GM23338 (cell line): ENCODE results near the gene IL24. TPM values are rescaled to one million over a fixed set of nuclear protein-coding genes. Genes with fewer than 3 reads are reported as not detected.

Experiments
- ATAC-seq: fragments of 200-7000 bp; cut with Tn5 transposase; 3 replicates; pipeline ENCODE4 v1.9.1; 2020
- DNase-seq: peaks from one replicate; pipeline ENCODE4 v3.0.0-alpha.2; 2015; ENCODE audit warnings: low spot score
- H2AFZ ChIP-seq: fragments of 200-600 bp; sonication (generic); 2 replicates; pipeline ENCODE4 v1.8.0; 2016; ENCODE audit warnings: antibody characterized with exemption, mild to moderate bottlenecking, moderate library complexity
- H3F3A ChIP-seq: fragments of 200-600 bp; sonication (generic); replicated peaks from 2 replicates; pipeline ENCODE4 v1.8.0; 2017; ENCODE audit warnings: antibody characterized with exemption, mixed run types, low read depth
- H3K27ac ChIP-seq: fragments of 200-600 bp; sonication (generic); 2 replicates; pipeline ENCODE4 v1.6.1; 2016; ENCODE audit warnings: low read depth
- H3K27me3 ChIP-seq: fragments of 200-600 bp; sonication (generic); 2 replicates; pipeline ENCODE4 v1.8.0; 2016; ENCODE audit warnings: mild to moderate bottlenecking, mixed run types, moderate library complexity; ENCODE audit not compliant: insufficient read depth
- H3K36me3 ChIP-seq: fragments of 200-600 bp; sonication (generic); 2 replicates; pipeline ENCODE4 v1.8.0; 2016; ENCODE audit warnings: mild to moderate bottlenecking; ENCODE audit not compliant: insufficient read depth
- H3K4me1 ChIP-seq: fragments of 200-600 bp; sonication (generic); 2 replicates; pipeline ENCODE4 v1.8.0; 2016; ENCODE audit warnings: mild to moderate bottlenecking, moderate library complexity; ENCODE audit not compliant: insufficient read depth
- H3K4me2 ChIP-seq: fragments of 200-600 bp; sonication (generic); 2 replicates; pipeline ENCODE4 v1.7.1; 2017; ENCODE audit warnings: mixed run types
- H3K4me3 ChIP-seq: fragments of 200-600 bp; sonication (generic); 2 replicates; pipeline ENCODE4 v1.6.1; 2016; ENCODE audit warnings: mixed run types
- H3K79me2 ChIP-seq: fragments of 200-600 bp; sonication (generic); replicated peaks from 2 replicates; pipeline ENCODE4 v1.8.0; 2017; ENCODE audit warnings: mild to moderate bottlenecking; ENCODE audit not compliant: insufficient read depth
- H3K9me2 ChIP-seq: fragments of 200-600 bp; sonication (generic); 2 replicates; pipeline ENCODE4 v1.8.0; 2017; ENCODE audit not compliant: insufficient read depth
- H4K20me1 ChIP-seq: fragments of 200-600 bp; sonication (generic); replicated peaks from 2 replicates; pipeline ENCODE4 v1.8.0; 2017; ENCODE audit warnings: mild to moderate bottlenecking; ENCODE audit not compliant: insufficient read depth
- H3K27ac Mint-ChIP-seq: 2 replicates; pipeline ENCODE4 v1.8.0; 2020; ENCODE audit warnings: inconsistent platforms, mild to moderate bottlenecking, moderate library complexity, mixed read lengths
- H3K27me3 Mint-ChIP-seq: 3 replicates; pipeline ENCODE4 v1.8.0; 2022; ENCODE audit warnings: low read depth, mild to moderate bottlenecking, moderate library complexity, mixed read lengths, inconsistent platforms; ENCODE audit not compliant: insufficient read depth, poor library complexity
- H3K36me3 Mint-ChIP-seq: 3 replicates; pipeline ENCODE4 v1.8.0; 2021; ENCODE audit warnings: low read depth, mild to moderate bottlenecking, inconsistent platforms, moderate library complexity, mixed read lengths
- H3K4me1 Mint-ChIP-seq: 3 replicates; pipeline ENCODE4 v1.8.0; 2020; ENCODE audit warnings: mild to moderate bottlenecking, inconsistent platforms, mixed read lengths
- H3K4me3 Mint-ChIP-seq: 3 replicates; pipeline ENCODE4 v1.8.0; 2021; ENCODE audit warnings: moderate library complexity, mild to moderate bottlenecking, inconsistent platforms, mixed read lengths
- H3K9me3 Mint-ChIP-seq: 3 replicates; pipeline ENCODE4 v1.8.0; 2020; ENCODE audit warnings: moderate library complexity, mild to moderate bottlenecking, inconsistent platforms, mixed read lengths
- CREB1 ChIP-seq: fragments of 250-450 bp; sonication (Bioruptor Pico); IDR thresholded peaks from 2 replicates; pipeline ENCODE4 v1.5.0; 2020; ENCODE audit warnings: low read depth, mild to moderate bottlenecking, moderate library complexity
- ETS1 ChIP-seq: IDR thresholded peaks from 2 replicates; pipeline ENCODE4 v1.6.1; 2016; ENCODE audit warnings: antibody characterized with exemption
- EZH2 ChIP-seq: fragments of 200-600 bp; sonication (generic); IDR thresholded peaks from one replicate; pipeline ENCODE4 v1.8.0; 2017; ENCODE audit warnings: antibody characterized with exemption, mild to moderate bottlenecking, low read depth; ENCODE audit not compliant: unreplicated experiment
- EZH2phosphoT487 ChIP-seq: fragments of 200-600 bp; sonication (generic); IDR thresholded peaks from one replicate; pipeline ENCODE4 v1.8.1; 2018; ENCODE audit warnings: antibody characterized with exemption; ENCODE audit not compliant: unreplicated experiment
- JUNB ChIP-seq: IDR thresholded peaks from one replicate; pipeline ENCODE4 v1.6.1; 2016; ENCODE audit warnings: antibody characterized with exemption; ENCODE audit not compliant: unreplicated experiment
- NANOG ChIP-seq: IDR thresholded peaks from 2 replicates; pipeline ENCODE4 v1.6.1; 2016; ENCODE audit warnings: antibody characterized with exemption, borderline replicate concordance
- POLR2AphosphoS5 ChIP-seq: IDR thresholded peaks from 2 replicates; pipeline ENCODE4 v1.6.1; 2016; ENCODE audit warnings: antibody characterized with exemption, low read depth
- REST ChIP-seq: IDR thresholded peaks from one replicate; pipeline ENCODE4 v1.6.1; 2018; ENCODE audit warnings: antibody characterized with exemption; ENCODE audit not compliant: unreplicated experiment
- STAT1 ChIP-seq: IDR thresholded peaks from one replicate; pipeline ENCODE4 v1.6.1; 2016; ENCODE audit warnings: antibody characterized with exemption; ENCODE audit not compliant: unreplicated experiment
- ZNF114 ChIP-seq: fragments of 250-450 bp; sonication (Bioruptor Pico); IDR thresholded peaks from 2 replicates; pipeline ENCODE4 v1.5.0; 2020; ENCODE audit warnings: mild to moderate bottlenecking, moderate library complexity
- ZNF331 ChIP-seq: fragments of 250-450 bp; sonication (Bioruptor Pico); IDR thresholded peaks from 2 replicates; pipeline ENCODE4 v1.5.0; 2020; ENCODE audit warnings: low read depth, mild to moderate bottlenecking, moderate library complexity
- polyA plus RNA-seq: library from polyadenylated mRNA; unstranded; fragments of >200 nt; fragmentation: Nextera tagmentation; extraction: Ambion mirVana; gene quantifications from 2 replicates; pipeline ENCODE4 v1.2.1, GENCODE V29; 2016
- total RNA-seq: library from RNA; depleted of rRNA; stranded (reverse); fragments of >200 nt; shearing (Covaris generic); gene quantifications from 2 replicates; pipeline ENCODE4 v1.2.3, GENCODE V29; 2014
- TF ChIP-seq, protein P1 (sequence below), 2 experiments: fragments of 200-600 bp in 1 of 2; sonication (generic) in 1 of 2; conservative IDR thresholded peaks; 2 replicates each; pipeline versions ENCODE4 v1.5.1 to v1.6.1; 2016 to 2017; ENCODE audit warnings: antibody characterized with exemption in 2 of 2, low read depth in 2 of 2, mild to moderate bottlenecking in 2 of 2, moderate library complexity in 1 of 2
- TF ChIP-seq, protein P2 (sequence below): fragments of 250-450 bp; sonication (Bioruptor Pico); IDR thresholded peaks from 2 replicates; pipeline ENCODE4 v1.5.0; 2020; ENCODE audit warnings: mild to moderate bottlenecking, moderate library complexity

Gene IL24
- total and polyA plus RNA-seq, 2 experiments from 2014 or later = not detected

- no peaks in the 10 kb centered on the region for H4K20me1 ChIP-seq
- H3K36me3 Mint-ChIP-seq = no peaks in the 10 kb centered on the region
- ATAC-seq = no peak
- H3K27ac ChIP-seq = no peak overlapping the region
- H3K4me2 ChIP-seq = no peak overlapping the region
- no peak overlapping the region for H3K4me3 Mint-ChIP-seq
- H3K79me2 ChIP-seq = no peaks in the 10 kb centered on the region
- no peak overlapping the region for H3K27ac Mint-ChIP-seq
- no peaks in the 10 kb centered on the region for H3K4me1 ChIP-seq
- H2AFZ ChIP-seq = no peak overlapping the region
- no peaks in the 10 kb centered on the region for H3K36me3 ChIP-seq
- H3K27me3 ChIP-seq = no peaks in the 10 kb centered on the region
- no peak for DNase-seq
- no peak overlapping the region for H3K4me3 ChIP-seq
- H3K9me3 Mint-ChIP-seq = no peaks in the 10 kb centered on the region
- H3F3A ChIP-seq = no peaks in the 10 kb centered on the region
- no peaks in the 10 kb centered on the region for H3K4me1 Mint-ChIP-seq
- TF ChIP-seq CREB1 (CRISPR knock-in tag) (no peak), NANOG (no peak), JUNB (no peak), ETS1 (no peak), ZNF331 (CRISPR knock-in tag) (no peak), EZH2phosphoT487 (no peak), EZH2 (no peak), REST (no peak), STAT1 (no peak), POLR2AphosphoS5 (no peak), ZNF114 (no peak)
- TF ChIP-seq, protein P1, sequence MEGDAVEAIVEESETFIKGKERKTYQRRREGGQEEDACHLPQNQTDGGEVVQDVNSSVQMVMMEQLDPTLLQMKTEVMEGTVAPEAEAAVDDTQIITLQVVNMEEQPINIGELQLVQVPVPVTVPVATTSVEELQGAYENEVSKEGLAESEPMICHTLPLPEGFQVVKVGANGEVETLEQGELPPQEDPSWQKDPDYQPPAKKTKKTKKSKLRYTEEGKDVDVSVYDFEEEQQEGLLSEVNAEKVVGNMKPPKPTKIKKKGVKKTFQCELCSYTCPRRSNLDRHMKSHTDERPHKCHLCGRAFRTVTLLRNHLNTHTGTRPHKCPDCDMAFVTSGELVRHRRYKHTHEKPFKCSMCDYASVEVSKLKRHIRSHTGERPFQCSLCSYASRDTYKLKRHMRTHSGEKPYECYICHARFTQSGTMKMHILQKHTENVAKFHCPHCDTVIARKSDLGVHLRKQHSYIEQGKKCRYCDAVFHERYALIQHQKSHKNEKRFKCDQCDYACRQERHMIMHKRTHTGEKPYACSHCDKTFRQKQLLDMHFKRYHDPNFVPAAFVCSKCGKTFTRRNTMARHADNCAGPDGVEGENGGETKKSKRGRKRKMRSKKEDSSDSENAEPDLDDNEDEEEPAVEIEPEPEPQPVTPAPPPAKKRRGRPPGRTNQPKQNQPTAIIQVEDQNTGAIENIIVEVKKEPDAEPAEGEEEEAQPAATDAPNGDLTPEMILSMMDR (conservative IDR thresholded peaks at IDR 0.05; ENCODE audit: low read depth in 2 of 2) = no peak
- TF ChIP-seq, protein P2, sequence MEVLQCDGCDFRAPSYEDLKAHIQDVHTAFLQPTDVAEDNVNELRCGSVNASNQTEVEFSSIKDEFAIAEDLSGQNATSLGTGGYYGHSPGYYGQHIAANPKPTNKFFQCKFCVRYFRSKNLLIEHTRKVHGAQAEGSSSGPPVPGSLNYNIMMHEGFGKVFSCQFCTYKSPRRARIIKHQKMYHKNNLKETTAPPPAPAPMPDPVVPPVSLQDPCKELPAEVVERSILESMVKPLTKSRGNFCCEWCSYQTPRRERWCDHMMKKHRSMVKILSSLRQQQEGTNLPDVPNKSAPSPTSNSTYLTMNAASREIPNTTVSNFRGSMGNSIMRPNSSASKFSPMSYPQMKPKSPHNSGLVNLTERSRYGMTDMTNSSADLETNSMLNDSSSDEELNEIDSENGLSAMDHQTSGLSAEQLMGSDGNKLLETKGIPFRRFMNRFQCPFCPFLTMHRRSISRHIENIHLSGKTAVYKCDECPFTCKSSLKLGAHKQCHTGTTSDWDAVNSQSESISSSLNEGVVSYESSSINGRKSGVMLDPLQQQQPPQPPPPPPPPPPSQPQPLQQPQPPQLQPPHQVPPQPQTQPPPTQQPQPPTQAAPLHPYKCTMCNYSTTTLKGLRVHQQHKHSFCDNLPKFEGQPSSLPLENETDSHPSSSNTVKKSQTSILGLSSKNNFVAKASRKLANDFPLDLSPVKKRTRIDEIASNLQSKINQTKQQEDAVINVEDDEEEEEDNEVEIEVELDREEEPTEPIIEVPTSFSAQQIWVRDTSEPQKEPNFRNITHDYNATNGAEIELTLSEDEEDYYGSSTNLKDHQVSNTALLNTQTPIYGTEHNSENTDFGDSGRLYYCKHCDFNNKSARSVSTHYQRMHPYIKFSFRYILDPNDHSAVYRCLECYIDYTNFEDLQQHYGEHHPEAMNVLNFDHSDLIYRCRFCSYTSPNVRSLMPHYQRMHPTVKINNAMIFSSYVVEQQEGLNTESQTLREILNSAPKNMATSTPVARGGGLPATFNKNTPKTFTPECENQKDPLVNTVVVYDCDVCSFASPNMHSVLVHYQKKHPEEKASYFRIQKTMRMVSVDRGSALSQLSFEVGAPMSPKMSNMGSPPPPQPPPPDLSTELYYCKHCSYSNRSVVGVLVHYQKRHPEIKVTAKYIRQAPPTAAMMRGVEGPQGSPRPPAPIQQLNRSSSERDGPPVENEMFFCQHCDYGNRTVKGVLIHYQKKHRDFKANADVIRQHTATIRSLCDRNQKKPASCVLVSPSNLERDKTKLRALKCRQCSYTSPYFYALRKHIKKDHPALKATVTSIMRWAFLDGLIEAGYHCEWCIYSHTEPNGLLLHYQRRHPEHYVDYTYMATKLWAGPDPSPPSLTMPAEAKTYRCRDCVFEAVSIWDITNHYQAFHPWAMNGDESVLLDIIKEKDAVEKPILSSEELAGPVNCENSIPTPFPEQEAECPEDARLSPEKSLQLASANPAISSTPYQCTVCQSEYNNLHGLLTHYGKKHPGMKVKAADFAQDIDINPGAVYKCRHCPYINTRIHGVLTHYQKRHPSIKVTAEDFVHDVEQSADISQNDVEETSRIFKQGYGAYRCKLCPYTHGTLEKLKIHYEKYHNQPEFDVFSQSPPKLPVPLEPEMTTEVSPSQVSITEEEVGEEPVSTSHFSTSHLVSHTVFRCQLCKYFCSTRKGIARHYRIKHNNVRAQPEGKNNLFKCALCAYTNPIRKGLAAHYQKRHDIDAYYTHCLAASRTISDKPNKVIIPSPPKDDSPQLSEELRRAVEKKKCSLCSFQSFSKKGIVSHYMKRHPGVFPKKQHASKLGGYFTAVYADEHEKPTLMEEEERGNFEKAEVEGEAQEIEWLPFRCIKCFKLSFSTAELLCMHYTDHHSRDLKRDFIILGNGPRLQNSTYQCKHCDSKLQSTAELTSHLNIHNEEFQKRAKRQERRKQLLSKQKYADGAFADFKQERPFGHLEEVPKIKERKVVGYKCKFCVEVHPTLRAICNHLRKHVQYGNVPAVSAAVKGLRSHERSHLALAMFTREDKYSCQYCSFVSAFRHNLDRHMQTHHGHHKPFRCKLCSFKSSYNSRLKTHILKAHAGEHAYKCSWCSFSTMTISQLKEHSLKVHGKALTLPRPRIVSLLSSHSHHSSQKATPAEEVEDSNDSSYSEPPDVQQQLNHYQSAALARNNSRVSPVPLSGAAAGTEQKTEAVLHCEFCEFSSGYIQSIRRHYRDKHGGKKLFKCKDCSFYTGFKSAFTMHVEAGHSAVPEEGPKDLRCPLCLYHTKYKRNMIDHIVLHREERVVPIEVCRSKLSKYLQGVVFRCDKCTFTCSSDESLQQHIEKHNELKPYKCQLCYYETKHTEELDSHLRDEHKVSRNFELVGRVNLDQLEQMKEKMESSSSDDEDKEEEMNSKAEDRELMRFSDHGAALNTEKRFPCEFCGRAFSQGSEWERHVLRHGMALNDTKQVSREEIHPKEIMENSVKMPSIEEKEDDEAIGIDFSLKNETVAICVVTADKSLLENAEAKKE (CRISPR knock-in tag) = no peak
- peaks cover 5% of the 10 kb centered on the region for H3K27me3 Mint-ChIP-seq
- no peaks in the 10 kb centered on the region; the same call in 1 of the 2 replicates for H3K9me2 ChIP-seq
Observed at GRCh38 chr1:206866062-206866461, 31.2 kb upstream of the IL24 start.
